GM12878 (cell line): ENCODE measurements around the gene NUP205.

Experiments
- RAD21 ChIP-seq: IDR thresholded peaks from 2 replicates; pipeline ENCODE4 v1.6.1; 2011; ENCODE audit warnings: mild to moderate bottlenecking, low read depth, low read length, moderate library complexity; ENCODE audit not compliant: insufficient read depth
- SP1 ChIP-seq: IDR thresholded peaks from one replicate; pipeline ENCODE4 v1.6.1; 2011; ENCODE audit warnings: low read depth, low read length

- no peak for TF ChIP-seq RAD21
- TF ChIP-seq SP1: no peak
Measured at GRCh38 chr7:135666846-135667245, 109.1 kb downstream of the NUP205 start.
